Measurements from ENCODE around the gene HNF1A.
A peak's percentile ranks its signal among the peaks of the same experiment; 100 is the strongest.
"Not testable (repeated sequence)": the region's sequence is repeated elsewhere in the genome, so short reads cannot be mapped to it uniquely, and the experiment has no call there.

HNF1A gene

GRCh38 chr12:121015825-121016766, 37.8 kb downstream of the HNF1A start, which contains the start of gene C12orf43:
Gene C12orf43, minus strand, starts transcription at chr12:121016487. Its CDS starts 13 bp downstream, at chr12:121016474.
- DNase-seq, result peak; percentile 8

GRCh38 chr12:121017966-121018491, 39.7 kb downstream of the HNF1A start:
- no peak for DNase-seq

DNA sequence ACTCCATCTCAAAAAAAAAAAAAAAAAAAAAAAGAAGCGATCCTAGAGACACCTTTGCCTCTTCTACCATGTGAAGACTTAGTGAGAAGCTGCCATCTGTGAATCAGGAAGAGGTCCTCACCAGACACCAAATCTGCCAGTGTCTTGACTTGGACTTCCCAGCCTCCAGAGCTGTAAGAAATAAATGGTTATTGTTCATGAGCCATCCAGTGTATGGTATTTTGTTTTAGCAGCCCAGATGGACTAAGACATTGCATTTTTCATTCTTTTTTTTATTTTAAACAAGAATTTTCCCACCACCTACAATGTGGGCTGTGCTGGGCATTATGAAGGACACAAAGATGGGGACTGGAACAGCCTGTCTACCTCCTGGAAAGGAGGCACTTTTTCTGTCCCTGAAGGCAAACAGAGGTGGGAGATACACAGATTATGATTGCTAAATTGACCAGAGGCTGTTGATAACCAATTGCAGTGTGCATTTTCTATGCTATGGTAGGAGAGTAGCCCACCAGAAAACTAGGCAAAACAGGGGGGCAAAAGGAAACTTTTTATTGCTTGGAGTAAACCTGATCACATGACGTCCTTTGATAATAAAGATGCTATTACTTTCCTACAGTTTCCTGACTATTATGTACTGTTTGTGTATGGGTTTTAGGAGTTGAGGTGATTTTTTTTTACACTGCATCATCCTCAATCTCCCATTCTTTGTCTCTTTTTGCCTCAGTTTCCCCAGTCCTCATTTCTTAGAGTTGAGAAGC, 40.7 kb downstream of the HNF1A start:
- DNase-seq, result no peak

- DNase-seq, result no peak
Observed at GRCh38 chr12:121021754-121022153, 43.4 kb downstream of the HNF1A start.

DNA sequence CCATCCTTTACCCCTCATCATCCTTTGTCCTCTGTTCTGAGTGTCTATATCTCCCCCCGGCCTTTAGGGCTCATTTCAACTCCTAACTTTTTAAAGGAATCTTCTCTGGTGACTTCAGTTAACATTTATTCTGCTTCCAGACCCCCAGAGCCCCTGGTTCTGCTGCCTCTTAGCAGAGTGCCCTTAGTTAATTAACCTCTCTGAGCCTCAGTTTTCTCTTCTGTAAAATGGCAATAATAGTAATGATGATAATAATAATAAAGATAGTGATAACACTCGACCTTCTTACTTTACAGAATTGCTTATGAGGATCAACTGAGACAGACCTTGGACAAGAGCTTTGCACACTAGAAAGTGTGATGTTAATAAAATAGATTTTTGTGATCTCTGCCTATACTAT, 44.4 kb downstream of the HNF1A start:
- no peak for DNase-seq

DNA sequence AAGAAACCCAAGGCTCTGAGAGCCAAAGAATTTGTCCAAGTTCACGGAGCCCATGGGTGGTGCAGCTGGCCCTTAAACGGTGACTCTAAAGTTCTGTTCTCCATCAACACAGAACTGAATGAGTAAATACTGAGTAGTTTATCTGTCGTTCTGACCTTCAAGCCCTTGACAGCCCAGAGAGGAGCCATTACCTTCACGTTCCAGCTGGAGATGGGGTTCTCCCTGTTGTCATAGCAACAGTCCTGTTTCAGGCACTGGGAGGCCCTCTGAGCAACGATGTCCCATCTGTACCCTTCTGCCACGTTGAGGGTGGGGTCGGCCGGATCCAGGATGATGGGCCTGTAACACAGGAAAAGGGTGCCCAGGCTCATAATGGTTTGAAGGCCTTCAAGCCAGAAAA, 45.5 kb downstream of the HNF1A start:
- no peak for DNase-seq

DNA sequence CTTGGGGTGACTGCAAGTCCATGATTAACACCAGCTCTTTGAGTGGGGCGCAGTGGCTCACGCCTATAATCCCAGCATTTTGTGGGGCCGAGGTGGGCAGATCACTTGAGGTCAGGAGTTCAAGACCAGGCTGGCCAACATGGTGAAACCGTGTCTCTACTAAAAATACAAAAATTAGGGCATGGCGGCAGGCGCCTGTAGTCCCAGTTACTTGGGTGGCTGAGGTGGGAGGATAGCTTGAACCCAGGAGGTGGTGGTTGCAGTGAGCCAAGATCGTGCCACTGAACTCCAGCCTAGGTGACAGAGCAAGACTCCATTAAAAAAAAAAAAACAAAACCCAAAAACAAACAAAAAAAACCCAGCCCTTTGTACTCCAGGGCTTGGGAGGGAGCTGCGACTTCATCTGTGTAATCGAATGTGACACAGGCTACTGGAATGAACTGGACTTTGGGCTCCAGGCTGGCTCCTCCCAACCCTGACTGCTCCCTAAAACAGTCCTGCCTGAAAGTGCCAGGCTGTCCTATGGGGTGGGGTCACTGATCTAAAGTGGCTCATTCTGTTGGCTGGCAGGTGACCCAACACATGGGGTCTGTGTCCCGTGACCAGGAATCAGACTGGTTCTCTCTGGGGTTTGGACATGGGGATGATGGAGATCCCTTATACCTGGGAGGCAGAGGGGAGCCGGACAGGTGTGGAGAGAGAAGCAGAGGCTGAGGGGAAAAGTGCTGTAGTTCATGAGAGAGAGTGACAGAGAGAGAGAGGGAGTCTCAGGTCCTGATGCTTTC, 47.3 kb downstream of the HNF1A start:
- no peak for DNase-seq

DNA sequence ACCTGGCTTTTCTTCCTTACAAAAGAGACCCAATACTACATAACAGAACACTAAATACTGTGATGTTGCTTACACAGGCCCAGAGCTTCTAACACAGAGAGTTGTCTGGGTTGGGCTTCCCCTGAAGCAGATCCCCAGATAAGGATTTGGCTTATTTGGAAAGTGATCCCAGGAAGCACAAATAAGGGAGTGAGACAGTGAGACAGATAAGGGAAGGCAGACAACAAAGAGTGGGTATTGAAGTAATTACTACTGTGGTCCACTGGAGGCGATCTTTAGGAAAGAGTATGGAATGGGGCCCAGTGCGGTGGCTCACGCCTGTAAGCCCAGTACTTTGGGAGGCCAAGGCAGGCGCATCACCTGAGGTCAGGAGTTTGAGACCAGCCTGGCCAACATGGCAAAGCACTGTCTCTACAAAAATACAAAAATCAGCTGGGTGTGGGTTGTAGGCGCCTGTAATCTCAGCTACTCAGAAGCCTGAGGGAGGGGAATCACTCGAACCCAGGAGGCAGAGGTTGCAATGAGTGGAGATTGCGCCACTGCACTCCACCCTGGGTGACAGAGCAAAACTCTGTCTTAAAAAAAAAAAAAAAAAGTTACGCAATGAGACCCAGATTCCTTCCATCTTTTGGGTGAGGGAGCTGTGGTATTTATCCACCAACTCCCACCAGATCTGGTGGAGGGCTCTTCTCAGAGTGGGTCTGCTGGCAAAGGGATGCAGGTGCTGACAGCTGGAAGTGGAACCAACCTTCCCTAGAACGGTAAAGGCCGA, 48.1 kb downstream of the HNF1A start:
- DNase-seq, result no peak

GRCh38 chr12:121030576-121031212, 52.4 kb downstream of the HNF1A start:
- DNase-seq, result no peak

GRCh38 chr12:121033625-121034349, 55.4 kb downstream of the HNF1A start:
- DNase-seq, result no peak

- DNase-seq, result no peak
Observed at GRCh38 chr12:121034616-121035305, 56.4 kb downstream of the HNF1A start.

- DNase-seq, result no peak
Observed at GRCh38 chr12:121036810-121037326, 58.5 kb downstream of the HNF1A start.

GRCh38 chr12:121038861-121039668, 60.7 kb downstream of the HNF1A start, which contains the start of gene OASL:
Gene OASL, minus strand, starts transcription at chr12:121039246. Its CDS starts 275 bp downstream, at chr12:121038971.
- no peak for DNase-seq

DNA sequence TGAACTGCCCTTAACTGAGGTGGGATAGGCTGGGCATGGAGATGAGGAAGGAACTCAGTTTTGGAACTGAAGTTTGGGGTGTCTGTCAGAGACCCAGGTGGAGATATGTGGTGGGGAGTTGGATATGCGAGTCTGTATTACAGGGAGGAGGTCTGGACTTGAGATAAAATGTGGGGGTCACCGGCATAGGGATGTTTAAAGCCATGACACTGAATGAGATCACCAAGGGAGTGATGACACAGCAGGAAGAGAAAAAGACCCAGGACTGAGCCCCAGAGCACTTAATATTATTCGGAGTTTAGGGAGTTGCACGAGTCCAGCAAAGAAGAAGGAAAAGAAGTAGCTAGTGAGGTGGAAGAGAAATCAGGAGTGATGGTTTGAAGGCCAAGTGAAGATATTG, 64.7 kb downstream of the HNF1A start:
- no peak for DNase-seq

DNA sequence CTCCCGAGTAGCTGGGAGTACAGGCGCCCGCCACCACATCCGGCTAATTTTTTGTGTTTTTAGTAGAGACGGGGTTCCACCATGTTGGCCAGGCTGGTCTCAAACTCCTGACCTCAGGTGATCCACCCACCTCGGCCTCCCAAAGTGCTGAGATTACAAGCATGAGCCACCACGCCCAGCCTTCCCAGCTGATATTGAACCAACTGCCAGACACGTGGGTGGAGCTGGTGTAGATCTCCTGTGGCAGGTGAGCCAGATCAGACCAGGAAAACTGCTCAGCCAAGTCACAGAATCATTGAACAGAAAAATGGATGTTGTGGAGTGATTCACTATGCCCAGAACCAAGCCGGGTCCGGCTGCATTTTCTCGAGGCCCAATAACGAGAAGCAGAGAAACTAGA, 69.1 kb downstream of the HNF1A start:
- not testable (repeated sequence) for DNase-seq

DNA sequence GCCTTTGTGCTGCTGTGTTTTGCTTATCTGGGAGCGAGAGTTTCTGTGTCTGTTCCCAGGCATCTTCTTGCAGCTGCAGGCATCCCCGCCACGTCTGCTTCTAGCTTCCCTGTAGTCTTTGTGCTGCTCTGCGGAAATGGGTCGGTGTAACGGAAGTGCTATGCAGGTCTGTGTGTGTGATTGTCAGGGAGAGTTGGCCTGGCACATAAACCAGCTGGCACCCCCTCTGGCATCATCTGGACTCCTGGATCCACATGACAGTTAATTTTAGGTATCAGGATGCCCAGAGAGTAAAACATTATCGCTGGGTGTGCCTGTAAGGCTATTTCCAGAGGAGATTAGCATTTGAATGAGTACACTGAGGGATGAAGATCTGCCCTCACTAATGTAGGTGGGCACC, 70.1 kb downstream of the HNF1A start:
- DNase-seq, result no peak

GRCh38 chr12:121050725-121051124, 72.4 kb downstream of the HNF1A start:
- DNase-seq, result no peak

Measured in NCI-H1436 treated with DMSO at 0.1 percent for 48 hours (cell line).